SK-N-SH (cell line): ENCODE results near the gene CCM2.

Experiments
- CTCF ChIP-seq: fragments of 200-600 bp; sonication (generic); IDR thresholded peaks from 2 replicates; pipeline ENCODE4 v1.6.1; 2017; ENCODE audit warnings: antibody characterized with exemption, mild to moderate bottlenecking, moderate library complexity
- EP300 ChIP-seq, 2 experiments: IDR thresholded peaks; 2 replicates each; pipeline versions ENCODE4 v1.4.0 to v1.6.1; 2012; ENCODE audit warnings: borderline replicate concordance in 1 of 2, low read depth in 1 of 2, low read length in 1 of 2
- FOSL2 ChIP-seq: IDR thresholded peaks from 2 replicates; pipeline ENCODE4 v1.4.0; 2012; ENCODE audit warnings: low read depth, mild to moderate bottlenecking, moderate library complexity, borderline replicate concordance
- FOXJ3 ChIP-seq: sonication (generic); formaldehyde crosslinking; IDR thresholded peaks from 2 replicates; pipeline ENCODE4 v1.5.1; 2020; ENCODE audit warnings: mild to moderate bottlenecking, missing genetic modification reagents
- GATA2 ChIP-seq: sonication (generic); formaldehyde crosslinking; IDR thresholded peaks from 2 replicates; pipeline ENCODE4 v1.5.0; 2020; ENCODE audit warnings: mild to moderate bottlenecking, missing genetic modification reagents
- JUND ChIP-seq: IDR thresholded peaks from 2 replicates; pipeline ENCODE4 v1.4.0; 2012
- MAX ChIP-seq: IDR thresholded peaks from 2 replicates; pipeline ENCODE4 v1.4.0; 2012; ENCODE audit warnings: low read depth
- MXI1 ChIP-seq: IDR thresholded peaks from 2 replicates; pipeline ENCODE4 v1.6.1; 2012; ENCODE audit warnings: mild to moderate bottlenecking, low read depth, low read length, improper control_type of control experiment
- POLR2AphosphoS5 ChIP-seq: IDR thresholded peaks from 2 replicates; pipeline ENCODE4 v1.6.1; 2012; ENCODE audit warnings: low read depth, low read length
- RAD21 ChIP-seq: IDR thresholded peaks from 2 replicates; pipeline ENCODE4 v1.6.1; 2012; ENCODE audit warnings: mild to moderate bottlenecking, low read length
- TAF1 ChIP-seq: IDR thresholded peaks from 2 replicates; pipeline ENCODE4 v1.6.1; 2012; ENCODE audit warnings: low read depth, mild to moderate bottlenecking, low read length, moderate library complexity, borderline replicate concordance
- TCF12 ChIP-seq: IDR thresholded peaks from 2 replicates; pipeline ENCODE4 v1.4.0; 2012
- YY1 ChIP-seq: IDR thresholded peaks from 2 replicates; pipeline ENCODE4 v1.4.0; 2012; ENCODE audit warnings: low read depth, mild to moderate bottlenecking

GRCh38 chr7:45102785-45103712 is 103.0 kb downstream of the CCM2 start:
- TF ChIP-seq TCF12: no peak
- no peak for TF ChIP-seq POLR2AphosphoS5
- TF ChIP-seq CTCF: no peak
- no peak for TF ChIP-seq FOXJ3 (CRISPR knock-in tag)
- TF ChIP-seq YY1: no peak
- TF ChIP-seq EP300 (IDR thresholded peaks at IDR 0.05; ENCODE audit: borderline replicate concordance in 1 of 2, low read depth in 1 of 2, low read length in 1 of 2): no peak
- no peak for TF ChIP-seq RAD21
- TF ChIP-seq JUND: no peak
- no peak for TF ChIP-seq MAX
- no peak for TF ChIP-seq TAF1
- TF ChIP-seq MXI1: no peak
- TF ChIP-seq FOSL2: no peak
- TF ChIP-seq GATA2 (CRISPR knock-in tag): no peak
